Measurements from ENCODE around the gene PRPF40A. TPM values are rescaled to one million over a fixed set of nuclear protein-coding genes. Genes with fewer than 3 reads are reported as not detected.

PRPF40A gene
- total and polyA plus RNA-seq, 10 of the 15 experiments (the other 5 are each of a cell fraction or from before 2014, with no cell fraction given) = 97.8 to 197 (median 144) TPM

DNA sequence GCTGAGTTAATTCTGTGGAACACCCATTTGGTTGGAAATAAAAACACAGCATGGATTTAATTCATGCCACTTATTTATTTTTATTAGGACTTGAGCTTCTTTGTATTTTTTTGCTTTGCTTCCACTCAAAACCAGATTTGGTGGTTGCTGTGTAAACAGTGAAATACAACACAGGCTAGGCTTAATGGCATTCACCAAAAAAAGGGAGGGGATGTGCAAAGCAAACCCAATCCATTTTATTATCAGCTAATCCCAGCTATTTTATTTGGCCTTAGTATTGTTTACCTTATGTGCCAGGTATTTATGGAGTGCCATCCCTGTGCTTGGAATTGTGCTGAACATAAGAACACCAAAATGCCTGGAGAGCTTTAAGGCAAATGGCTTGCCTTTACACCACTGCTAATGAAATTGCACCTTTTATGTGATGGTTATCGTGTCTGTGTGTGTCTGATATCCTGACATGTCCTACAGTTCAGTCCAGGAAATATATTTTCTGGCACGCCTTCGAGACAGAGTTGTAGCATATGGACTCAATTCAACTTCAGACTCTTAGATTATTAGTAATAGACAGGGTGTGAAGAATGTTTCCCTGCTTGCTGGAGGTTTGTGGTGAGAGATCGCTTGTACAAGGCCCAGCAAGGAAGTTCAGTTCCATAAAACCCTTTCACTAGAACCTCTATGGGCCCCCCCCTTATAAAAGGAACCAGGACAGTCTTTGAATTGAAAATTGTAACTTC lies 99.6 kb downstream of the PRPF40A start:
- RAD21 ChIA-PET (ENCODE audit: unreplicated experiment) = interaction anchor here (1.6 kb wide), 1 partner anchor 442 kb away, joined by 3 read pairs; the partner anchor contains the start of gene STAM2
- intact Hi-C loops (cut with micrococcal nuclease; ENCODE audit: unreplicated experiment) = no loop called here
- H3K4me3 ChIP-seq = no peak overlapping the region
- no peak for ATAC-seq
- no peaks in the 10 kb centered on the region for H3K36me3 ChIP-seq (ENCODE audit: control insufficient read depth in 2 of 2, insufficient read depth in 2 of 2, low read length in 1 of 2)
- H3K9me3 ChIP-seq (replicated peaks; ENCODE audit: control insufficient read depth, insufficient read depth, low read length) = no peaks in the 10 kb centered on the region
- no peak overlapping the region for H3K4me2 ChIP-seq (ENCODE audit: control insufficient read depth, insufficient read depth)
- WGBS (ENCODE audit: insufficient coverage, insufficient replicate concordance, low lambda C conversion rate, missing lambda C conversion rate) = 84% methylated on average over 4 of the region's 4 CpGs
- H4K20me1 ChIP-seq (ENCODE audit: control insufficient read depth, insufficient read depth) = no peaks in the 10 kb centered on the region
- peaks cover 9% of the 10 kb centered on the region for H3K4me1 ChIP-seq (ENCODE audit: control insufficient read depth, insufficient read depth, low read length)
- CTCF ChIA-PET = interaction anchor here (0.6 to 4.4 kb wide), 6 partner anchors 9 to 592 kb away, joined by 3 to 23 read pairs (median 3); no protein-coding TSS in a partner anchor
- no peak for DNase-seq (ENCODE audit: low read depth, low spot score)
- no peak overlapping the region for H3K27ac ChIP-seq (ENCODE audit: control insufficient read depth, insufficient read depth)
- in situ Hi-C loops (cut with MboI) = no loop called here
- no peaks in the 10 kb centered on the region for H3K79me2 ChIP-seq (ENCODE audit: control insufficient read depth, insufficient read depth, low read length)
- no TSS peak for BruUV-seq (replicated peaks)
- POLR2A ChIA-PET = interaction anchor here (1.2 kb wide), 1 partner anchor 11 kb away, joined by 16 read pairs; no protein-coding TSS in a partner anchor
- SMC1A ChIA-PET (ENCODE audit: uncharacterized antibody, unreplicated experiment) = interaction anchor here (0.6 to 1.8 kb wide), 7 partner anchors 9 to 433 kb away, joined by 3 to 6 read pairs (median 4); no protein-coding TSS in a partner anchor
- FAIRE-seq = no peak
- TF ChIP-seq, protein P1, sequence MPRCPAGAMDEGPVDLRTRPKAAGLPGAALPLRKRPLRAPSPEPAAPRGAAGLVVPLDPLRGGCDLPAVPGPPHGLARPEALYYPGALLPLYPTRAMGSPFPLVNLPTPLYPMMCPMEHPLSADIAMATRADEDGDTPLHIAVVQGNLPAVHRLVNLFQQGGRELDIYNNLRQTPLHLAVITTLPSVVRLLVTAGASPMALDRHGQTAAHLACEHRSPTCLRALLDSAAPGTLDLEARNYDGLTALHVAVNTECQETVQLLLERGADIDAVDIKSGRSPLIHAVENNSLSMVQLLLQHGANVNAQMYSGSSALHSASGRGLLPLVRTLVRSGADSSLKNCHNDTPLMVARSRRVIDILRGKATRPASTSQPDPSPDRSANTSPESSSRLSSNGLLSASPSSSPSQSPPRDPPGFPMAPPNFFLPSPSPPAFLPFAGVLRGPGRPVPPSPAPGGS (IDR thresholded peaks at IDR 0.05; ENCODE audit: borderline replicate concordance, insufficient read depth, low read depth, low read length, poor library complexity, severe bottlenecking) = no peak
- TF ChIP-seq ATF7 (IDR thresholded peaks at IDR 0.05; ENCODE audit: low read depth) (no peak), KAT2A (conservative IDR thresholded peaks at IDR 0.05; ENCODE audit: control insufficient read depth, low read depth, low read length) (no peak), ZSCAN29 (IDR thresholded peaks at IDR 0.05) (no peak)
- no peak overlapping the region for H2AFZ ChIP-seq (ENCODE audit: control insufficient read depth, low read depth, low read length)
- no peaks in the 10 kb centered on the region for H3K27me3 ChIP-seq (replicated peaks in 1 of 2; ENCODE audit: control insufficient read depth in 2 of 2, insufficient read depth in 2 of 2, low read length in 1 of 2)
- no peak overlapping the region for H3K9ac ChIP-seq (ENCODE audit: control insufficient read depth, insufficient read depth, low read length)

Measured in GM12878 (cell line).